Hepatocyte (in vitro differentiated cells): ENCODE data around the gene RAB3A.

Experiments used
- EZH2 ChIP-seq: fragments of 200-600 bp; sonication (generic); IDR thresholded peaks from 2 replicates; pipeline ENCODE4 v1.6.1; 2016; ENCODE audit warnings: antibody characterized with exemption, mild to moderate bottlenecking, borderline replicate concordance
- TF ChIP-seq, protein P1 (sequence below): fragments of 200-600 bp; sonication (generic); IDR thresholded peaks from 2 replicates; pipeline ENCODE4 v1.5.1; 2016; ENCODE audit warnings: antibody characterized with exemption, mild to moderate bottlenecking; ENCODE audit not compliant: poor library complexity

DNA sequence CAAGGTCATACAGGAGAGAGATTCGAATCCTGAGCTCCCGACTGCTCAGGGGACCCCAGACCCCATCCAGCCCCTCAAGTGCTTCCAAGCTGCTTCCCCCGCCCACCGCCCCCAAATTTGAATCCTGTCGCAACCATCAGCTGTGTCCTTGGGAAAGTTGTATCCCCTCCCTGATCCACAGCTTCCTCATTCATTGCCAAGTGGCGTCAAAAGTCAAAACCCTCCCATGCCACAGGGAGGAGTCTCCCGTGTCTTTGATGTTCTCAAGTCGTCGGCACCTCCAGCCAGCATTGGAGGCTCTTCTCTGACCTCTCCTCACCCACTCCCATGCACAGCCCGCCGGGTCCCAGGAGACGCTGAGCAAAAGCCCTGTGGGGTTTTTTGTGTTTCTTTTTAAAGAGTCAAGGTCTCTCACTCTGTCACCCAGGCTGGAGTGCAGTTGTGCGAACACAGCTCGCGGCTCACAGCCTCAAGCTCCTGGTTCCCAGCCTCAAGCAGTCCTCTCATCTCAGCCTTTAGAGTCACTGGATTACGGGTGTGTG is 33.1 kb downstream of the RAB3A start:
- TF ChIP-seq, protein P1, sequence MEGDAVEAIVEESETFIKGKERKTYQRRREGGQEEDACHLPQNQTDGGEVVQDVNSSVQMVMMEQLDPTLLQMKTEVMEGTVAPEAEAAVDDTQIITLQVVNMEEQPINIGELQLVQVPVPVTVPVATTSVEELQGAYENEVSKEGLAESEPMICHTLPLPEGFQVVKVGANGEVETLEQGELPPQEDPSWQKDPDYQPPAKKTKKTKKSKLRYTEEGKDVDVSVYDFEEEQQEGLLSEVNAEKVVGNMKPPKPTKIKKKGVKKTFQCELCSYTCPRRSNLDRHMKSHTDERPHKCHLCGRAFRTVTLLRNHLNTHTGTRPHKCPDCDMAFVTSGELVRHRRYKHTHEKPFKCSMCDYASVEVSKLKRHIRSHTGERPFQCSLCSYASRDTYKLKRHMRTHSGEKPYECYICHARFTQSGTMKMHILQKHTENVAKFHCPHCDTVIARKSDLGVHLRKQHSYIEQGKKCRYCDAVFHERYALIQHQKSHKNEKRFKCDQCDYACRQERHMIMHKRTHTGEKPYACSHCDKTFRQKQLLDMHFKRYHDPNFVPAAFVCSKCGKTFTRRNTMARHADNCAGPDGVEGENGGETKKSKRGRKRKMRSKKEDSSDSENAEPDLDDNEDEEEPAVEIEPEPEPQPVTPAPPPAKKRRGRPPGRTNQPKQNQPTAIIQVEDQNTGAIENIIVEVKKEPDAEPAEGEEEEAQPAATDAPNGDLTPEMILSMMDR = no peak
- no peak for TF ChIP-seq EZH2
